Measurements from ENCODE around the gene MARVELD3.

- TF ChIP-seq POLR2A (IDR thresholded peaks at IDR 0.05), result no peak
- no peak for TF ChIP-seq CTCF (IDR thresholded peaks at IDR 0.05)
- no peak for TF ChIP-seq EP300 (IDR thresholded peaks at IDR 0.05)
Measured at GRCh38 chr16:71673582-71673973, 47.6 kb downstream of the MARVELD3 start.
